CD4-positive, alpha-beta memory T cell (primary cell): ENCODE results near the gene SLC29A4. TPM values are rescaled to one million over a fixed set of nuclear protein-coding genes. Genes with fewer than 3 reads are reported as not detected.
"Not testable (repeated sequence)": the region's sequence is repeated elsewhere in the genome, so short reads cannot be mapped to it uniquely, and the experiment has no call there.

Source experiments
- CTCF ChIA-PET: fragments of 350-600 bp; sonication (Branson Sonifier 250); formaldehyde crosslinking; loops from one replicate; lab custom pipeline; 2021; ENCODE audit warnings: inconsistent platforms; ENCODE audit not compliant: partially characterized antibody; lab: Charles Lee
- POLR2A ChIA-PET: fragments of 350-600 bp; sonication (Branson Sonifier 250); formaldehyde crosslinking; loops from one replicate; lab custom pipeline; 2021; ENCODE audit not compliant: partially characterized antibody; lab: Charles Lee
- DNase-seq, 5 donors: peaks; one replicate each; pipeline versions ENCODE4 v3.0.0 to v3.0.0-alpha.2; 2020 to 2022; ENCODE audit warnings: mixed read lengths in 1 of 5
- H3K27ac ChIP-seq: one replicate; pipeline ENCODE4 v1.7.0; 2013; ENCODE audit warnings: low read depth, low read length
- H3K27me3 ChIP-seq: 2 replicates; pipeline ENCODE4 v1.7.0; 2013; ENCODE audit warnings: mild to moderate bottlenecking, low read length, moderate library complexity; ENCODE audit not compliant: insufficient read depth
- H3K36me3 ChIP-seq: 2 replicates; pipeline ENCODE4 v1.7.0; 2013; ENCODE audit warnings: mild to moderate bottlenecking, low read length, moderate library complexity; ENCODE audit not compliant: insufficient read depth
- H3K4me1 ChIP-seq: 2 replicates; pipeline ENCODE4 v1.7.0; 2013; ENCODE audit warnings: mild to moderate bottlenecking, low read length, moderate library complexity; ENCODE audit not compliant: insufficient read depth
- H3K4me3 ChIP-seq, 2 donors: one replicate each; pipeline ENCODE4 v1.7.0; 2013; ENCODE audit warnings: low read length in 2 of 2, mild to moderate bottlenecking in 1 of 2
- H3K9me3 ChIP-seq, 2 donors: one replicate each; pipeline ENCODE4 v1.7.0; 2013; ENCODE audit warnings: low read length in 2 of 2, control low read depth in 1 of 2; ENCODE audit not compliant: control insufficient read depth in 1 of 2
- H3K27ac Mint-ChIP-seq, 7 donors: one replicate each; pipeline ENCODE4 v1.8.0; 2020 to 2021; ENCODE audit warnings: mixed read lengths in 7 of 7, mild to moderate bottlenecking in 6 of 7, inconsistent platforms in 3 of 7, moderate library complexity in 3 of 7
- H3K27me3 Mint-ChIP-seq, 2 donors: one replicate each; pipeline ENCODE4 v1.8.0; 2020 to 2021; ENCODE audit warnings: mixed read lengths in 2 of 2
- H3K36me3 Mint-ChIP-seq, 2 donors: one replicate each; pipeline ENCODE4 v1.8.0; 2020 to 2021; ENCODE audit warnings: mixed read lengths in 2 of 2, inconsistent platforms in 1 of 2, mild to moderate bottlenecking in 1 of 2
- H3K4me1 Mint-ChIP-seq, 4 donors: one replicate each; pipeline ENCODE4 v1.8.0; 2020 to 2021; ENCODE audit warnings: mixed read lengths in 4 of 4, mild to moderate bottlenecking in 1 of 4
- H3K4me3 Mint-ChIP-seq, 8 donors: one replicate each; pipeline ENCODE4 v1.8.0; 2020 to 2021; ENCODE audit warnings: mixed read lengths in 8 of 8, mild to moderate bottlenecking in 7 of 8, moderate library complexity in 6 of 8, inconsistent platforms in 3 of 8
- H3K9me3 Mint-ChIP-seq, 8 donors: one replicate each; pipeline ENCODE4 v1.8.0; 2020 to 2021; ENCODE audit warnings: mixed read lengths in 8 of 8, mild to moderate bottlenecking in 5 of 8, inconsistent platforms in 3 of 8, moderate library complexity in 1 of 8
- intact Hi-C: fragments of 100-400 bp; cut with micrococcal nuclease; formaldehyde crosslinking; loops from one replicate; pipeline ENCODE4 v1.15.1; 2023
- polyA plus RNA-seq, 2 donors: library from polyadenylated mRNA; unstranded; fragments of 300-500 nt; fragmentation: Illumina TruSeq; gene quantifications; one replicate each; pipeline ENCODE4 v1.2.3, GENCODE V29; 2021
- total RNA-seq, 2 experiments: library from RNA; stranded (reverse); gene quantifications; one replicate each; pipeline ENCODE4 v1.2.3, GENCODE V29; 2021

SLC29A4 gene
- total and polyA plus RNA-seq, 4 experiments from 2014 or later, result 0.36 to 0.82 (median 0.63) TPM

DNA sequence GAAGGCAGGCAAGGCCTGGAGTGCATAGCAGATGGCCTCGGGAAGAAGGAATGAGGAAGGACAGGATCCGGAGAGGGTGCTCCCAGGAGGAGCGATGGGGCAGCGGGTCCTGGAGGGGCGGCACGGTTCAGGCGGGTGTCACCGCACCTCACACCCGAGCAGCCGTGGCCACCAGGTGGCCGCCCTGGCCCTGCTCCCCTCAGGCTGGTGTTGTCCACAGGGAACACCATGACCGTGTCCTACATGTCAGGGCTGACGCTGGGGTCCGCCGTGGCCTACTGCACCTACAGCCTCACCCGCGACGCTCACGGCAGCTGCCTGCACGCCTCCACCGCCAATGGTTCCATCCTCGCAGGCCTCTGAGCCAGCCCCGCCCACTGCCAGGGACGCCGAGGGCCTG lies 19.8 kb downstream of the SLC29A4 start:
- CTCF ChIA-PET, result no interaction called here

DNA sequence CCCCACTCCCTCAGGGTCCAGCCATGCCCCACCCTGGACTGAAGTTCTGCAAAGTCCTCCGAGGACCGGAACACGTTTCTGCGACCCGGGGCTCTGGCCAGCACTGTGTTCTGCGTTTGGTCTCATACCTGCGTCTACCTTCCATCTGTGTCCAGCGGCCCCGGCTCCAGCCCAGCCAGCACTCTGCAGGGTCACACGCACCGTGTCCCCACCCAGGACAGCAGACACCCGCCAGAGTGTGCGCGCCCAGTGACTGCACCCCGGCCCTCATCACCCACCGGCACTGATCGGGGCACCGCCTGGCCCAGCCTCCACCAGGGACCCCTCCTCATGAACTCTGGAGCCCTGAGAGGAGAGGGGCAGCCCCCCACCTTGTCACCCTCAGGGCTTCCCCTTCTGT lies 20.3 kb downstream of the SLC29A4 start:
- intact Hi-C loops, result no loop called here
- peaks cover 0 to 1% (median 0%) of the 10 kb centered on the region in 4 donors for H3K4me1 Mint-ChIP-seq
- peaks cover 2% of the 10 kb centered on the region for H3K4me1 ChIP-seq
- no peak overlapping the region for H3K4me3 Mint-ChIP-seq
- no peaks in the 10 kb centered on the region for H3K9me3 Mint-ChIP-seq
- ChIA-PET POLR2A (no interaction called here), CTCF (no interaction called here)
- H3K27me3 Mint-ChIP-seq, result no peaks in the 10 kb centered on the region
- no peak overlapping the region for H3K27ac ChIP-seq
- peaks cover under 1 to 3% of the 10 kb centered on the region in 2 donors for H3K36me3 Mint-ChIP-seq
- no peak for DNase-seq
- H3K27ac Mint-ChIP-seq, result no peak overlapping the region
- H3K27me3 ChIP-seq, result no peaks in the 10 kb centered on the region
- no peaks in the 10 kb centered on the region for H3K9me3 ChIP-seq
- H3K4me3 ChIP-seq, result no peak overlapping the region
- H3K36me3 ChIP-seq, result no peaks in the 10 kb centered on the region

More for the DNA sequence above, 19.8 kb downstream of the SLC29A4 start:
- H3K27ac Mint-ChIP-seq, result no peak overlapping the region
- H3K4me1 Mint-ChIP-seq, result peaks cover 0 to 1% (median under 1%) of the 10 kb centered on the region in 4 donors
- H3K9me3 ChIP-seq, result no peaks in the 10 kb centered on the region
- H3K36me3 ChIP-seq, result no peaks in the 10 kb centered on the region
- intact Hi-C loops, result no loop called here
- no peak overlapping the region for H3K4me3 Mint-ChIP-seq
- H3K27ac ChIP-seq, result no peak overlapping the region
- H3K9me3 Mint-ChIP-seq, result no peaks in the 10 kb centered on the region
- POLR2A ChIA-PET, result no interaction called here
- no peaks in the 10 kb centered on the region for H3K27me3 Mint-ChIP-seq
- no peak for DNase-seq
- no peaks in the 10 kb centered on the region for H3K27me3 ChIP-seq
- no peak overlapping the region for H3K4me3 ChIP-seq
- peaks cover 7% of the 10 kb centered on the region for H3K4me1 ChIP-seq
- no peaks in the 10 kb centered on the region for H3K36me3 Mint-ChIP-seq

DNA sequence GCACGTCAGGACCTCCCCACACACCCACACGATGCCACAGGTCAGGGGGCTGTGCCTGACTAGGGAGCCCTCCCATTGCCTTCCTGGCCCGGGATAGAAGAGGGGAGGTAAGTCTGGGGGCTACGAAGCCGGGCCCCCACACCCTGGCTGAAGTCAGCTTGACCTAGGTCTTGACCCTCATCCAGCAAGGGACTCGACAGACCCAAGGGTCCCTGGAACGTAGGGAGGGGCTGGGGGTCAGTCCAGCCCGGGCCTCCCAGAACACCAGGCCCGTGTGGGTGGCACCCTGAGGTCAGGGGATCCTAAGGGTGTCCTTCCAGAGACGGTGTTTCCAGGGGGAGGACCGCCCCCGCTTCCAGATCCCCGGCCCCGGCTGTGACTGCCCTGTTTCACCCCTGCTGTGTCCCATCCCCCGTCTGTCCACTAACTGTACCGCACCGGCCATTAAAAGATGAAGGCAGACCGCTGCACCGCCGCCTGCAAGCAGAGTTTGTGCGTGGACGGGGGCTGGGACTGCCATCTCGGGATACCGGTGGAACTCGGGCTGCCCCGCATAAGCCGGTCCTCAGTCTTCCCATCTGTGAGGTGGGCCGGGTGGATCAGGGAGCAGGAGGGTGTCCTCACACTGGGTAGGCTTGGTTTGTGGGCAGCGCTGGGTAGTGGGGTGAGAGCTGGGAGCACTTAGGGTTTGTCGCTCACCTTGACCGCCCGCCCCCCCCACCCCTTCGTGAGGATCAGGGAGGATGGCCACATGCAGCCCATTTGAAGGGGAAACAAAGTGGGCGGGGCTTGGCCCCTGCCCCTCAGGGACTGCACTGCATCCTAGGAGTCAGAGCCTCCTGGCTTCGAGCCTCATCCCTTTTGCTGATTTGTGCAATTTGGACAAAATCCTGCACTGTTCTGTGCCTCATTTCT lies 21.1 kb downstream of the SLC29A4 start:
- POLR2A ChIA-PET, result no interaction called here
- no peak overlapping the region for H3K27ac Mint-ChIP-seq

DNA sequence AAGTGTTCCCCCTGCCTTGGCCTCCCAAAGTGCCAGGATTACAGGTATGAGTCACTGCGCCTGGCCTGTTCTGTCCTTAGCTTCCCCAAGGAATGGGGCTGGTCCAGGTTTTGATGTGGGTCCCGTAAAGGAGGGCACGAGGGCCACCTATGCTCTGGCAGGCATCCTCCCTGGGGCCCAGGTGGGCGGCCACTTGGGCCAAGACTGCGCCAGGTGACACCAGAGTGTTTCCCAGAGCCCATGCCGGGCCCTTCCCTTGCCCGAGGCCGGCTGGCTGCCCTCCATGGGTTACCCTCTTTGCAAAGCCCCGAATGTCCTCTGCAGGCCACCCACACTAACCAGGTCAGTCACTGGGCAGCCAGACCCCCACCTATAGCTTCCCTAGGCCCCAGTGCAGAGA lies 22.3 kb downstream of the SLC29A4 start:
- H3K27ac Mint-ChIP-seq, H3K9me3 ChIP-seq, H3K27ac ChIP-seq, H3K4me1 Mint-ChIP-seq, intact Hi-C loops, H3K4me1 ChIP-seq, POLR2A ChIA-PET, H3K4me3 ChIP-seq, H3K36me3 ChIP-seq, H3K27me3 ChIP-seq, DNase-seq, CTCF ChIA-PET, H3K36me3 Mint-ChIP-seq, H3K4me3 Mint-ChIP-seq, H3K9me3 Mint-ChIP-seq, H3K27me3 Mint-ChIP-seq: not testable (repeated sequence)

More for the DNA sequence above, 21.1 kb downstream of the SLC29A4 start:
- H3K36me3 ChIP-seq, result no peaks in the 10 kb centered on the region
- H3K9me3 Mint-ChIP-seq, result no peaks in the 10 kb centered on the region
- H3K27me3 ChIP-seq, result no peaks in the 10 kb centered on the region
- H3K4me1 ChIP-seq, result no peaks in the 10 kb centered on the region
- intact Hi-C loops, result no loop called here
- peaks cover 0 to 2% (median 0%) of the 10 kb centered on the region in 4 donors for H3K4me1 Mint-ChIP-seq
- no peak for DNase-seq
- CTCF ChIA-PET, result no interaction called here
- no peak overlapping the region for H3K4me3 Mint-ChIP-seq
- H3K27me3 Mint-ChIP-seq, result no peaks in the 10 kb centered on the region
- no peak overlapping the region for H3K27ac ChIP-seq
- H3K36me3 Mint-ChIP-seq, result peaks cover 7% of the 10 kb centered on the region in 2 donors
- H3K4me3 ChIP-seq, result no peak overlapping the region
- no peaks in the 10 kb centered on the region for H3K9me3 ChIP-seq

DNA sequence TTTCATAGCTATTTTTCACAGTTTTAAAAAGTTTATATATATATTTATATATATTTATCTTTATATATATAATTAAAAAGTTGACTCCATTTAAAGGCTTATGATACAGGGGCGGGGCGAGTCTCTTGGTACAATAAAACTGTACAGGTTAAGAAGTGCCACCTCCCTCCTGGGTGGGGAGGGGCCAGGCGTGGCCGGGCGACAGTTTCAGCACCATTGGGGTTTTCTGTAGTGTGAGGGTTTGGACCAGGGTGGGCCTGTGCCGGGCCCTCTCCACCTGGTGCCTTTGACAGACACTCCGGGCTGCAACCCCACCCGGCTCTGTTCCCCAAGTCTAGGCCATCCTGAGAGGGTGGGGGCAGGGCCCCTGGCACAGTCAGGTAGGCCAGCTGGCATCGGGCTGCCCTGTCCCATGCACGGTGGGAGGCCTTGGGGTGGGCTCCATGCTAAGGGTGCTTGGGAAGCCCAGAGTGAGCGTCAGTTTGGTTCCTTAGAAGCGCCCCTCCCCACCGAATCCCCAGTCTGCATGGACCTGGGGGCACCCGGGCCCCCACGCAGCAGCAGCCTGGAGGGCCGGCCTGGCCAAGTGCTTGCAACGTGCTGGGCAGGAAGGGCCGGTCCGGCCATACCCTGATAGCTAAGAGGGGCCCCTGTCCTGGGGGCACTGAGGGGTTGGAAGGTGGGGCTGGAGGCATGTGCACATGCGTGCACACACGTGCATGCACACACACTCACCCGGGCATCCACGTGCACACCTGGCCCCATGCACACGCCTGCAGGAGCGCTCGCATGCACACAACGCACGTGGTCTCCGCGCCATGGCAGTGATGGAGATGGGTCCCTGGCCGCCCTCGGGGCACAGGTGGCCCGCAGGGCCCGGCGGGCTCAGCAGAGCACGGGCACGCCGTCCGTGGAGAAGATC lies 24.7 kb downstream of the SLC29A4 start:
- H3K36me3 Mint-ChIP-seq, result peaks cover 12 to 19% of the 10 kb centered on the region in 2 donors
- H3K36me3 ChIP-seq, DNase-seq, H3K27ac ChIP-seq, POLR2A ChIA-PET, H3K4me1 Mint-ChIP-seq, H3K4me3 ChIP-seq, H3K4me3 Mint-ChIP-seq, H3K4me1 ChIP-seq, H3K9me3 Mint-ChIP-seq, H3K9me3 ChIP-seq, CTCF ChIA-PET, H3K27ac Mint-ChIP-seq, intact Hi-C loops, H3K27me3 Mint-ChIP-seq, H3K27me3 ChIP-seq: not testable (repeated sequence)

DNA sequence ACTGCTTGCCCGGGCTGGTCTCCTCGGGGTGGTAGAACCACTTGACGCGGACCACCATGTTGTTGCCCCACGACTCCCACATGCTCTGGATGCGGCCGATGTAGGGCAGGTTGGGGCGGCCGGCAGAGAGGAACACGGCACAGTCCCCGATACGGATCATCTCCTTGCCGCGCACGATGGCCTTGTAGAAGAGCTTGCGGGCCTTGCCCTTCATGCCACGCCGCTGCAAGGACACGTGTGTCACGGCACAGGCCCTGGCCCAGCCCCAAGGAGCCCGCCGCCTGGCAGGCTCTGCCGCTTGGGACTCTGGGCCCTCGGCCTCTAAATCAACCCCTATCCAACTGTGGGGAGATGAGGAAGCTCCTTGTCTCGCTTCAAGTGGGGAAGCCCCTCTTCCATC lies 26.4 kb downstream of the SLC29A4 start:
- CTCF ChIA-PET, result no interaction called here
- no peaks in the 10 kb centered on the region for H3K9me3 ChIP-seq
- no peaks in the 10 kb centered on the region for H3K4me1 ChIP-seq
- peaks cover 8% of the 10 kb centered on the region for H3K36me3 ChIP-seq
- H3K4me1 Mint-ChIP-seq, result peaks cover 0 to 2% (median 0%) of the 10 kb centered on the region in 4 donors
- intact Hi-C loops, result no loop called here
- H3K4me3 Mint-ChIP-seq, result no peak overlapping the region
- H3K27me3 ChIP-seq, result no peaks in the 10 kb centered on the region
- no peak for DNase-seq
- no peaks in the 10 kb centered on the region for H3K9me3 Mint-ChIP-seq
- no peak overlapping the region for H3K27ac ChIP-seq
- POLR2A ChIA-PET, result no interaction called here
- H3K27me3 Mint-ChIP-seq, result no peaks in the 10 kb centered on the region
- H3K36me3 Mint-ChIP-seq, result peaks cover 12 to 22% of the 10 kb centered on the region in 2 donors
- H3K27ac Mint-ChIP-seq, result no peak overlapping the region
- no peak overlapping the region for H3K4me3 ChIP-seq

DNA sequence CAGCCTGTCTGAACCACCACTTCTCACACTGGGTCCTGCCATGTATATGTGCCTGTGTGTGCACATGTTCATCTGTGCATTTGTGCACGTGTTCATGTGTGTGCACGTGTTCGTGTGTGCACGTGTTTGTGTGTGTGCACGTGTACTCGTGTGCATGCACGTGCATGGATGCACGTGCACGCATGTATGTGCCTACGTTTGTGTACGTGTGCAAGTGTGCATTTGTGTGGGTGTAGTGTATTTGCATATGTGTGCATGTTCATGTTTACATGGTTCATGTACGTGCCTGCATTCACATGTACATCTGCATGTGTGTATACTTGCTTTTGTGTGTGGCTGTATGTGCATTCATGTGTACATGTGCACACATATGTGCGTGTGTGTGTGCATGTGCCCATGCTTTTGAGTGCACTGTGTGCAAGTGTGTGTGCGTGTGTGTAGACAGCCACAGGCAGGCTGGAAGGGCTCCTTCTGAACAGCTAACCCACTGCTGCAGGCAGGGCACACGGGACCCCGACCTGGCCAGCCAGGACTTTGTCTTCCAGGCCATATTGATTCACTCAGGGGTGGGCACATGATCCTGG lies 28.2 kb downstream of the SLC29A4 start:
- Mint-ChIP-seq H3K27me3 (no peaks in the 10 kb centered on the region), H3K27ac (no peak overlapping the region), H3K4me1 (peaks cover 0 to 2% (median 0%) of the 10 kb centered on the region in 4 donors), H3K4me3 (no peak overlapping the region), H3K36me3 (peaks cover 12 to 32% of the 10 kb centered on the region in 2 donors), H3K9me3 (no peaks in the 10 kb centered on the region)
- no peak for DNase-seq
- Histone ChIP-seq H3K9me3 (no peaks in the 10 kb centered on the region), H3K36me3 (peaks cover 8% of the 10 kb centered on the region), H3K4me1 (no peaks in the 10 kb centered on the region), H3K27ac (no peak overlapping the region), H3K27me3 (no peaks in the 10 kb centered on the region), H3K4me3 (no peak overlapping the region)
- intact Hi-C loops, result no loop called here
- POLR2A ChIA-PET, result no interaction called here
- CTCF ChIA-PET, result no interaction called here
